ENCODE results near the gene ZNF112. TPM values are rescaled to one million over a fixed set of nuclear protein-coding genes. Genes with fewer than 3 reads are reported as not detected.
"Not testable (repeated sequence)": the region's sequence is repeated elsewhere in the genome, so short reads cannot be mapped to it uniquely, and the experiment has no call there.

The ZNF112 gene
- total RNA-seq = 3.8 TPM
- long read RNA-seq, partial matches to known transcripts = 0 of 9 reads
- long read RNA-seq, other reads (novel, unspliced or antisense) = 7 of 9 reads

DNA sequence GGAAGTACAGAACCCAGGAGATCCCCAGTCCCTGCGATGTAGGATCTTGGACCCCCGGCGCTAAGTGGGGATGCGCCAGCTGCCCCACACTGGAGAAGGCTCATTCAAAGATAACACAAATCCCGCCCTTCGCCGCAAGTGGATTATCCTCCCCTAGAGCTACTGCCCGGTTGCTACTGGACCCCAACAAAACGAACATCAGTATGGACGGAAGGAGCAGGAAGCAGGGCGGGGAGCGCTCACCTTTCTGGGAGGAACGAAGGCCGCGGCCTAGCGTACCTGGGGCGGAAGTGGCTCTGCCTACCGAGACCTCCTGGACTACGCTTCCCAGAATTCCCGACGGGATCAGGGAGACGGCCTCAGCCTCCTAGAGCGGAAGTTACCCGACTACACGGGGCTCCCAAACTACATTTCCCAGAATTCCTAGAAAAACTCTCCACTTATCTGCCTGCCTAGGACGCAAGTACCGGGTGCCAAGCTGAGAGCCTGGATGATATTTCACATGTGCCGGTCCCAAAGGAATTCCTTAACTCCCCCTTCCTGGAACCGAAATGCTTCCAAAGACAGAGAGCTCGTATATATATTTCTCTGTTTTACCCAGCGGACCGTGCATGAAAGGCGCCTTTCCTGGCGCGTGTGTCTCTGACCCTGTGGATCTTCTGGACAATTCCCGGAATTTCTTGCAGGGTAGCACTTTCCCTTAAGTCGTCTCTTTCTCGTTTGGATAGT lies at the start of gene ZNF112:
TSS of gene ZNF112 (minus strand) at position 298 of the 729 bp plus-strand sequence. CDS start 16,141 bp downstream, outside the sequence.
- DNase-seq (ENCODE audit: low spot score) = peak; percentile 90
- intact Hi-C loops (cut with DNase I) = loop anchor here (2.0 to 5.0 kb wide), 3 partner anchors 46 to 150 kb away; partner anchors contain the start of genes ZNF235 and ZNF285

DNA sequence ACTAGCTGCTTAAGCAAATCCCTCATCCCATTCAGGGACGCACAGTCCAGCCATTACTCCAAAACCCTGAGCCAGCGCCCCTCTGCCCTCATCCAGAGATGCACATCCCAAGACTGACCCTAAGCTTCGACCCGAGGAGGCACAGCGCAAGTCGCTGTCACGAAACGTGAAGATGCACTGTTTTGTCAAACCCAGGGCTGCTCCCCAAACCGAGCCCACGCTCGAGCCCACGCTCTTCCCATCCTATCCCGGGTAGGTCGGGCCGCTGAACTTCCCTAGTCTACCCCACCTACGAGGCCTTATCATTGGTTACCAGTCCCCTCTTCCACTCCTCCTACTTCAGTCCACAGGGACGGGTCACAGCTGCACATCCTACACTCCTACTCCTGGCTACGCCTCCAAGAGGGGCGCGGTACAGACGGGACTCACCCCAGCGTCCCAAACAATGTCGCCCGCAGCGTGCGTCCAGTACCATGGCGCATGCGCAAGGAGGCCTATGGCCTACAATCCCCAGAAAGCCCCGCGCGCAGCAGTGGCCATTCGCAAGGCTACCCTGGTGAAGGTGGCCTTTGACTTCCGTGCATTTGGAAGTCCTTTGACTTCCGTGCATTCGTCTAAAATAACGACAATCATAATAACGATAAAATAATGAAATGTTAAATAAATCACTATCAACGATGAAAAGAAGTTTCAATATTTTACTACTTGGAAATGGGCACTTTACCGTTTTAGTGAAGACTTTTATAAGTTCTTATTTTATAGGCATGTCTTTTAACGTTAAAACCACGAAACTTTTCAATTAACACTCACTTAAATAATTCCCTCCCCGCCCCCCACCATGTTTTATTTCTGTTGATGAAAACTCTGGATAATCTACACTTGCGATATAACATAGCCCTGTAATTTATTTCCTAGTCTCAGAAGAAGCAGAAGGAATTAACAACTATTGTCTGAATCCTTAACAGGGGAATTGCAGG lies 44.9 kb upstream of the ZNF112 start, which contains the start of gene ZNF285:
TSS of gene ZNF285 (minus strand) at position 470 of the 977 bp plus-strand sequence. CDS start 4,395 bp downstream, outside the sequence.
- intact Hi-C loops (cut with DNase I) = loop anchor here (1.0 to 5.0 kb wide), 5 partner anchors 44 to 194 kb away; partner anchors contain the start of genes ZNF112, ZNF180 and ZNF229
- DNase-seq (ENCODE audit: low spot score) = peak; percentile 95

DNA sequence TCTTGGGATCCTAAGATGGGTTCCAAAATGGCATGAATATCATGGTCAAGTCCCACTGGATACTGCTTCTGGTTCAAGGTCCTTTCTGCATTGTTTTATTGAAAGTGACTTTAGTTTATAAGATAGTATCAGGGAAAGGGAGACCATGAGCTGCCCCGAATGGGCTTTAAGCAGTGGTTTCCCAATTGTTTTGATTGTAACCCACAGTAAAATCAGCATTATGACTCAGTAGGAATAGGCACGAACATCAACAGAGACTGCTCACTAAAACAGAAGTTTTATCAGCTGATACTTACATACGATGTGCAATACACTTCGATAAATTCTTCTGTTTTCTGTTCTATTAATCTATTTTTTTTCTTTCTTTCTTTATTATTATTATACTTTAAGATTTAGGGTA lies 32.8 kb upstream of the ZNF112 start:
- DNase-seq (ENCODE audit: low spot score); intact Hi-C loops (cut with DNase I): not testable (repeated sequence)

DNA sequence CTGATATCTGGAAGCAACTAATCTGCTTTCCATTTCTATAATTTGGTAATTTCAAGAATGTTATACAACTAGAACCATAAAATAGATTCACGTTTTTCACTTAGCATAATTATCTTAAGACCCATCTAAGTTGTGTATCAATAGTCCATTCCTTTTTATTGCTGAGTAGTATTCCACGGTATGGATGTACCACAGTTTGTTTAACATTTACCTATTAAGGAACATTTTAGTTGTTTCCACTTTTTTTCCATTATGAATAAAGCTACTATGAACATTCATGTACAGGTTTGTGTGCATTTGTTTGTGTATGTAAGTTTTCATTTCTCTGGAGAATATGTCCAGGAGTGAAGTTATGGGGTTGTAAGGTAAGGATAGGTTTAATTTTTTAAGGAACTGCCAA lies 18.3 kb upstream of the ZNF112 start:
- no peak for DNase-seq (ENCODE audit: low spot score)

DNA sequence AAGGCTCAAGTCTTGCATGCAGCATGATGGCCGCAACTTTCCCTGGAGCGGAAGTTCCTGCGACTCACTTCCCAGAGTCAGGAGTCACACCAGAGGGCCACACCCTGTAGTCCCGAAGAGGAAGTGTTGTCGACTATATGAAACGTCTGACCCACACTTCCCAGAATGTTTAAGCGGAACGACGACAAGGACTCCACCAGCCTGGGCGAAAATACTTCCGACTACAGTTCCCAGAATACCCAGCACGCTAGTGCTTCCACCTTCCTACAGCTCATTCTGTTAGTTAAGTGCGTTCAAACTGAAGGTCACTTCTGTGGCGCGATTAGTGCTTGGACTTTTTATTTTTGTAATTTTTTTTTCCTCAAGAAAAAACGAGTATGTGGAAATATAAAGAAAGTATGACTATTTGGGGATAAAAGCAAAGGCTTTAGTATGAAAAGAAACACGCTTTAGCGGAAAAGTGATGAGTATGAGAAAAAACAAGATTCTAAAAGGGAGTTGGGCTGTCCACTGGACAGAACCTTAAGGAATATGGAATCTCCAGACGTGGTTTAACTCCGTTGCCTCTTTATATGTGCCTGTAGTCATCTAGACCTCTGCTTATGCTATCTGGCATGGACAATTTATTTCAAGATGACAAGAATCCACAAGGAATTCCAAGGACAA lies 15.5 kb upstream of the ZNF112 start:
- no peak for DNase-seq (ENCODE audit: low spot score)
- intact Hi-C loops (cut with DNase I) = no loop called here

More for the DNA sequence above, 18.3 kb upstream of the ZNF112 start:
- intact Hi-C loops (cut with DNase I) = no loop called here

DNA sequence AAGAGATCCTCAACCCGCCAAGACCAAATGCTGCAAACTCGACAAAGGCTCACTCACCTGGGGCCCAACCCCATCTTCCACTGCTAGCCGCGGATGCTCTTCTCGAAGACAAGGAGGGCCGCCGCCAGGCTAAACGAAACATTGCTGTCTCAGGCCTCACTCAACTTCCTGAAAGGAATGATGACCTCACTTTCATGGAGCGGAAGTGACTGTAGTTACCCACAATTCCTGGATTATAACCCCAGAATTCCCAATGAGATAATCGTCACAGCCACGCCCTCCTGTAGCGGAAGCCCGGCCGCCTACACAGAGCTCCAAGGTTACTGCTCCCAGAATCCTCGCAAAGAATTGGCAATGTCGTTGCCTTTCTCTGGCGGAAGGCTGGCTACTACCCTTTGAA lies 10.5 kb upstream of the ZNF112 start:
- DNase-seq (ENCODE audit: low spot score) = no peak
- intact Hi-C loops (cut with DNase I) = no loop called here

DNA sequence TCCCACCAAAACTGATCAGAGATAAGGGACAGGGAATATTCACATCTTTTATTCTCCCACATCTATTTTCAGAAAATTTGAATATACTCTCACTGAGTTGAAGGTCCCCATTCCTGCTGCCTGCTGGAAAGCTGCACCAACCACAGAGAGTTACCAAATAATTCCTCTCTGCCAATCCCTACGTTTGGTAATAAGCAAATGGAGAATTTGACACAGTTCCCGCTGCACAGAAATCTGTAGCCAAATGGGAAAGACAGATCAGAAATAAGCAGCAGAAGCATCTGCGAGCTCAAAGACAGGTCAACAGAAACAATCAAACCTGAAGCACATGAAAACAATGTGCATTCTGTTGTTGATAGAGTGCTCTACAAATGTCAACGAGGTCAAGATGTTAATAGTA lies 9.9 kb downstream of the ZNF112 start:
- intact Hi-C loops (cut with DNase I) = no loop called here
- no peak for DNase-seq (ENCODE audit: low spot score)

DNA sequence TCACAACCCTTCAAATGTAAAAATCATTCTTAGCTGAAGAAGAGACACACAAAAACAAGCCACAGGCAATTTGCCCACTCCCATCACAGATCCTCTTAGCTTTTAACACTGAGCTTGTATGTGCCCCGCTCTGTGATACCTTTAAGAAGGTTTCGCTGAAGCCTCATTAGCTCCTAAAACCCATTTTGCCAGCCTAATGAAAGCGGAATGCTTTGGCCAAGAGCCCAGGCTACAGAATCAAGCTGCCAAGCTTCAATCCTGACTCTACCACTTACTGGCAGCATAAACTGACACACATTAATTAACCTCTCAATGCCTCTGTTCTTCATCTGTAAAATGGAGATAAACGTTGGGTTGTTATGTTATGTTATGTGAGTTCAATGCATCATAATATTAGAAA lies 10.5 kb downstream of the ZNF112 start:
- intact Hi-C loops (cut with DNase I) = no loop called here
- DNase-seq (ENCODE audit: low spot score) = no peak

DNA sequence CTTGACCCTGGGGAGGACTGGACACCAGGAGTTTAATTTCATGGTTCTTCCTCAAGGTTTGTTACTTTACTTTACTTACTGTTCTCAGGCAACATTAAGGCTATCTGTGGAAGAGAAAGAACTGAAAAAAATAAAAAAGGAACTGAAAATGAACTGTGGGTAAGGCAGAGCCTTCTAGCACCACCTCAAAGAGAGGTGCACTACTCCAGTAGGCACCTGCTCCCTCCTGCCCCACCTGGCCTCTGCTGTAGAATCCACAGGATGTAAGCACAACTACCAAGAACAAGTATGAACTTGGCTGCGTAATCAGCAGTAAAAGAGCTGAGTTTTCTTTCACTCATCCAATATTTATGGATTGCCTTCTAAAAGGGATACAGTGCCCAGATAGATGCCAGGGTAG lies 12.2 kb downstream of the ZNF112 start:
- no peak for DNase-seq (ENCODE audit: low spot score)
- intact Hi-C loops (cut with DNase I) = no loop called here

DNA sequence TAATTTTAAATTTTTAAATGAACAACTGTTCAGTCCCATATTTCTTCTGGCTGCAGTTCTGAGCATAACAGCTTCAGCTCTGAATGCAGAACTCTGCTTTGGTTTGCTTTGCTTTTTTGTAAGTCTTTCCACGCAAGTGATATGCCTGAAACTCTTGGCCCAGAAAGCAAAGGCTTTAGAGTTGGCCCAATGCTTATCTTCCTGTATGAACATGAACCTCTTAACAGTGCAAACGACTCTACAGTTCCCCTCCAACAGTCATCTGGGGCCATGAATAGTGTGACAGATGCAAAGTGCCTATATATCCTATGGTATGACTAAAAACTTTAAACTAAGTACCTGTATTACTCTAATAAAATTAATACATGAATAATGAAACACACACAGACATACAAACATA lies 14.7 kb downstream of the ZNF112 start:
- intact Hi-C loops (cut with DNase I) = no loop called here
- DNase-seq (ENCODE audit: low spot score) = no peak

DNA sequence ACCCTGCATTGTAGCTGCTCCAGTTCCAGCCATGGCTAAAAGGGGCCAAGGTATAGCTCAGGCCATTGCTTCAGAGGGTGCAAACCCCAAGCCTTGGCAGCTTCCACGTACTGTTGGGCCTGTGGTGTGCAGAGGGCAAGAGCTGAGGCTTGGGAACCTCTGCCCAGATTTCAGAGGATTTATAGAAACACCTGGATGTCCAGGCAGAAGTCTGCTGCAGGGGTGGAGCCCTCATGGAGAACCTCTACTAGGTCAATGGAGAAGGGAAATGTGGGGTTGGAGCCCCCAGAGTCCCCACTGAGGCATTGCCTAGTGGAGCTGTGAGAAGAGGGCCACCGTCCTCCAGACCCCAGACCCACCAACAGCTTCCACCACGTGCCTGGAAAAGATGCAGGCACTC lies 21.8 kb downstream of the ZNF112 start:
- DNase-seq (ENCODE audit: low spot score); intact Hi-C loops (cut with DNase I): not testable (repeated sequence)

DNA sequence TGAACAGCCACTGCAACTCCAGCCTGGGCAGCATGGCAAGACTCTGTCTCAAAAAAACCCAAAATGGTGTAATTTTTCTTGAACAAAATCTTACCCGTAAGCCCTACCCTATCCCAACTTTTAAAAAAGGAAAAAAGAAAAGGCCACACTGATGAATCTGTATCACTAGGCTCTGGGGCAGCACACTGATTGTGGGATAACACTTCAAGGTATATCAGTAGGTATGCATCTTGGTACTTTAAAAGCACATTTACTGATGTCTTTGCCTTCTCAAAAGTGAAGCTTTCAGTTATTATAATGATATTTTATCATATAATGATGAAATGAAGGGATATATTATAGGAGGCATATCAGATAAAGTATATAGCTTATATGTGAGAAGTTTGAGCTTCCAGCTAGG lies 24.3 kb downstream of the ZNF112 start:
- intact Hi-C loops (cut with DNase I) = no loop called here
- DNase-seq (ENCODE audit: low spot score) = no peak

DNA sequence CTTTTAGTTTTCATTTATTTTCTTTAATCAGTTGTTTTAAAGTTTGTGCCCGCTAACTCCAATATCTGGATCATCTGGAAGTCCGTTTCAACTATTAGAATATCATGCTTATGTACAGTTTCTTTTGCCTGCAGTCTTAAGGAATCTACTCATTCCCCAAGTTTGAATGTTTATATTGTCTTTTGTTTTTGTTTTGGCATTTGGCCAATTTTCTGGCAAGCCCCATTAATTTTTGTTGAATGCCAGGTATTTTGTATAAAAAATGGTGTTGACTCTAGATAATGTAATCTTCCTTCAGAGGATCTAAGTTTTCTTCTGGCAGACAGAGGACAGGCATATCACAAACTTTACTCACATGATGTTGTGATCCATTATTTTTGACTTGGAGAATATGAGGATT lies 40.6 kb downstream of the ZNF112 start:
- intact Hi-C loops (cut with DNase I) = no loop called here
- no peak for DNase-seq (ENCODE audit: low spot score)

DNA sequence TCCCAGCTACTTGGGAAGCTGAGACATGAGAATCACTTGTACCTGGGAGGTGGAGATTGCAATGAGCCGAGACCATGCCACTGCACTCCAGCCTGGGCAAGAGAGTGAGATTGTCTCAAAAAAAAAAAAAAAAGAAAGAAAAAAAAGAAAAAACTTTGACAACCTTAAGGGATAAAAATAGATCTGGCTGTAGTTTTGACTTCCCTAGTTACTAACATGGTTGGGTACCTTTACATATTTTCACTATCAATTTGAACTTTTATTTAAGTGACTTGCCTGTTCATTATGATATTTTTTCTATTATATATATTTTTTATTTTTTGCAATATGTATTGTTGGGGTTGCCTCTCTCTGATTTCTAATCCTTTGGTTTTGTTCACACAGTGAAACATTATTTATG lies 43.2 kb downstream of the ZNF112 start:
- intact Hi-C loops (cut with DNase I) = no loop called here
- no peak for DNase-seq (ENCODE audit: low spot score)

DNA sequence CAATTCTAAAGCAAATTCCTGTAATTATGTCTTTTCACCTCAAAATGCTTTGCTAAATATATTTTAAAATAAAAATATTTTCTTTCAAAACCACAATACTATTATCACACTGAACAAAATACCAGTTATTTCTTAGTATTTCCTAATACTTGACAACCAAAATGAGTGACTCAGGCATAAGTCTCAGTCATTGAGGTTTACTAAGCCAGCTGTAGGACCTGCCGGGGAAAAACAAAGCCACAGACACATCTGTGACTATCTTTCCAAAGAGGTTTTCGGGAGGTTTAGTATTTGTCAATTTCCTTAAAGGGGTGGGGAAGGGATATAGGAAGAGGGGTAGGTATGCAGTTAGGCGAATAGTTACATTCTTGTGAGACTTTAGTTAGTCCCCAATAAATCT lies 48.5 kb downstream of the ZNF112 start:
- DNase-seq (ENCODE audit: low spot score) = no peak
- intact Hi-C loops (cut with DNase I) = loop anchor here (5.0 kb wide), 1 partner anchor 139 kb away; the partner anchor contains the start of gene ZNF229

DNA sequence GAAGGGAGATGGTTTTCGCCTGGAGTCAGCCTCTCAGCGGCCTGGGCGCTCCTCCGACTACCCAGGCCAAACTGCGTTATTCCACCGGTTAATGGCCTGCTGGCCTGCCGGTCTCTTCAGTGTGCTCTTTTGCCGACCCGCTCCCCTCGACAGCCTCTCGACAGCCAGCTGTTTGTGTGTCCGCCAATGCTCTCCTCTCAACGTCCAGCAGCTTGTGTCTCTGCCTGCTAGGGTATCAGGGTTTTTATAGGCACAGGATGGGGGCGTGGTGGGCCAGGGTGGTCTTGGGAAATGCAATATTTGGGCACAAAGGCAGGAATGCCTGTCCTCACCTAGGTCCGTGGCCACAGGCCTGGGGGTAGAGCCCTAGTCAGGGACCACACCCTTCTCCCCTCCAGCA lies 50.2 kb downstream of the ZNF112 start:
- DNase-seq (ENCODE audit: low spot score) = no peak
- intact Hi-C loops (cut with DNase I) = loop anchor here (5.0 kb wide), 1 partner anchor 141 kb away; the partner anchor contains the start of gene ZNF229

DNA sequence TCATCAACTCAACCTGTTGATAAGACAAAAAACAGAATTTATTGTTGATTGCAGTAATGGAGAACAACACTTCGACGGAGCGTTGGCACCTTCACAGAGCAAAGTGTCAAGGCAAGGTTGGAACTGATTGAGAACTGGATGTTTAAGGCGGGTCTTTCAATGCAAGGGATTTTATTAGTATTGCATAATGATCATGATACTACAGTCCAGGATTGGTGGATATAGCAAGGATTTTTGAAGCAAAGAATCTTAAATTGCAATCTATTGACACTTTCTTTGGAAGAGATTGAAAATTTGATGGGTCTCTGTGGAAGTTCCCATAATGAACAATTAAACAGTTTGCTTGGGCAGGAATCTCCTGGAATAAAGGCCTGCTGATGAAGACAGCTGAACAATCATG lies 51.0 kb downstream of the ZNF112 start:
- DNase-seq (ENCODE audit: low spot score) = no peak
- intact Hi-C loops (cut with DNase I) = loop anchor here (2.0 to 5.0 kb wide), 2 partner anchors 51 to 142 kb away; partner anchors contain the start of genes ZNF112 and ZNF229

DNA sequence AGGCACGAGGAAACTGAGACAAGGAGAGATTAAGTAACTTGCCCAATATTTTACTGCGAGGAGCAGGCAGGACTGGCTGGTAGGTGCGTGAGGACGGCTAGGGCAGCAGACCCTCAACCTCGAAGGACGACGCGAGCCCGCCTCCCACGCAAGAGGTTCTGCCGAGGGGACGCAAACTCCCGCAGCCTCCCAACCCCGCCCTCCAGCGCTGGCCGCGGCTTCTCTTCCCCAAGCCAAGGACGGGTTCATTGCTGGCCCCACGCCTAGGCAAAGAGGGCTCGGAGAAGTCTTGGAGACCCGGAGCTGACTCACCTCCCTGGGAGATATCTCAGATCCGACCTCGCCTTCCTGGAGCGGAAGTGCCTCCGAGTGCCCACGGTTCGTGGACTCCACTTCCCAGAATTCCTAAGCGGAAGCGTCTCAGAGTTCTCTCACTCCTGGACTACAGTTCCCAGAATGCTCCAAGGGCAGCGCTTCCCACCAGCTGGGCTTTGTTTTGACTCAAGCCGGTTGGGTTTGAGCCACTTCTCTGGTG lies 51.8 kb downstream of the ZNF112 start, which contains the start of gene ZNF235:
TSS of gene ZNF235 (minus strand) at position 367 of the 535 bp plus-strand sequence. CDS start 1,621 bp downstream, outside the sequence.
- DNase-seq (ENCODE audit: low spot score) = peak; percentile 95
- intact Hi-C loops (cut with DNase I) = loop anchor here (2.0 to 5.0 kb wide), 3 partner anchors 52 to 143 kb away; partner anchors contain the start of genes ZNF112, ZNF229 and ZNF285

Data from cardiac septum (tissue), 1 donor.